ENCODE measurements around the gene ITGA1.

The ITGA1 gene

DNA sequence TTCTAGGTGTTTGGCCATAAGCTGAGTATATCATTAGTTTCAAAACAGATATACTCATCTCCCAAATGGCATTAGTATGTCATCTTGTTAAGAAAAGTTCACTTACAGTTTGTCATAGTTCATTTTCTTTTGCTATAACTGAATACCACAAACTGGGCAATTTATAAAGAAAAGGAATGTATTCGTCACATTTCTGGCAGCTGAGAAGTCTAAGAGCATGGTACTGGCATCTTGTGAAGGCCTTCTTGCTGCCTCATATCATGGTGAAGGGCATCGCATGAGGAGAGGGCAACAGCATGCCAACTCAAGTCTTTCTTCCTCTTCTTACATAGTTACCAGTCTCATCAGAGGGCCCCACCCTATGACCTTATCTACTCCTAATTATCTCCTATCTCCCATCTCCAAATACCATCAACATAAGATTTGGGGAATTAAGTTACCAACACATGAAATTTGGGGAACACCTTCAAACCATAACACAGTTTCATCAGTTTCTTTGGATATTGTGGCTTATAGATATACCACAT is 20.4 kb upstream of the ITGA1 start:
- Histone ChIP-seq H4K20me1 (ENCODE audit: insufficient read depth, low read length) (no peaks in the 10 kb centered on the region), H3F3A (ENCODE audit: insufficient read depth, low read length) (peaks cover 5% of the 10 kb centered on the region; the same call in 1 of the 2 replicates), H3K9me3 (replicated peaks; ENCODE audit: insufficient read depth, low read length) (no peaks in the 10 kb centered on the region), H2AFZ (ENCODE audit: low read length) (no peak overlapping the region), H3K27me3 (replicated peaks; ENCODE audit: insufficient read depth, low read length) (no peaks in the 10 kb centered on the region), H3K36me3 (replicated peaks; ENCODE audit: insufficient read depth, low read length) (no peaks in the 10 kb centered on the region), H3K79me2 (ENCODE audit: low read length) (no peaks in the 10 kb centered on the region), H3K4me2 (ENCODE audit: low read depth, low read length) (no peak overlapping the region), H3K27ac (ENCODE audit: low read length) (no peak overlapping the region), H3K4me3 (ENCODE audit: low read length) (no peak overlapping the region), H3K4me1 (ENCODE audit: low read length) (peaks cover 5% of the 10 kb centered on the region), H3K9me2 (replicated peaks; ENCODE audit: insufficient read depth, low read length) (no peaks in the 10 kb centered on the region), H3K9ac (ENCODE audit: low read length) (no peak overlapping the region)
- TF ChIP-seq, protein P1, sequence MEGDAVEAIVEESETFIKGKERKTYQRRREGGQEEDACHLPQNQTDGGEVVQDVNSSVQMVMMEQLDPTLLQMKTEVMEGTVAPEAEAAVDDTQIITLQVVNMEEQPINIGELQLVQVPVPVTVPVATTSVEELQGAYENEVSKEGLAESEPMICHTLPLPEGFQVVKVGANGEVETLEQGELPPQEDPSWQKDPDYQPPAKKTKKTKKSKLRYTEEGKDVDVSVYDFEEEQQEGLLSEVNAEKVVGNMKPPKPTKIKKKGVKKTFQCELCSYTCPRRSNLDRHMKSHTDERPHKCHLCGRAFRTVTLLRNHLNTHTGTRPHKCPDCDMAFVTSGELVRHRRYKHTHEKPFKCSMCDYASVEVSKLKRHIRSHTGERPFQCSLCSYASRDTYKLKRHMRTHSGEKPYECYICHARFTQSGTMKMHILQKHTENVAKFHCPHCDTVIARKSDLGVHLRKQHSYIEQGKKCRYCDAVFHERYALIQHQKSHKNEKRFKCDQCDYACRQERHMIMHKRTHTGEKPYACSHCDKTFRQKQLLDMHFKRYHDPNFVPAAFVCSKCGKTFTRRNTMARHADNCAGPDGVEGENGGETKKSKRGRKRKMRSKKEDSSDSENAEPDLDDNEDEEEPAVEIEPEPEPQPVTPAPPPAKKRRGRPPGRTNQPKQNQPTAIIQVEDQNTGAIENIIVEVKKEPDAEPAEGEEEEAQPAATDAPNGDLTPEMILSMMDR (IDR thresholded peaks at IDR 0.05; ENCODE audit: low read length) = no peak
- TF ChIP-seq EZH2phosphoT487 (IDR thresholded peaks at IDR 0.05; ENCODE audit: low read length) = no peak
- no peak for TF ChIP-seq EZH2 (optimal IDR thresholded peaks at IDR 0.05; ENCODE audit: low read depth, low read length)
- DNase-seq = no peak

DNA sequence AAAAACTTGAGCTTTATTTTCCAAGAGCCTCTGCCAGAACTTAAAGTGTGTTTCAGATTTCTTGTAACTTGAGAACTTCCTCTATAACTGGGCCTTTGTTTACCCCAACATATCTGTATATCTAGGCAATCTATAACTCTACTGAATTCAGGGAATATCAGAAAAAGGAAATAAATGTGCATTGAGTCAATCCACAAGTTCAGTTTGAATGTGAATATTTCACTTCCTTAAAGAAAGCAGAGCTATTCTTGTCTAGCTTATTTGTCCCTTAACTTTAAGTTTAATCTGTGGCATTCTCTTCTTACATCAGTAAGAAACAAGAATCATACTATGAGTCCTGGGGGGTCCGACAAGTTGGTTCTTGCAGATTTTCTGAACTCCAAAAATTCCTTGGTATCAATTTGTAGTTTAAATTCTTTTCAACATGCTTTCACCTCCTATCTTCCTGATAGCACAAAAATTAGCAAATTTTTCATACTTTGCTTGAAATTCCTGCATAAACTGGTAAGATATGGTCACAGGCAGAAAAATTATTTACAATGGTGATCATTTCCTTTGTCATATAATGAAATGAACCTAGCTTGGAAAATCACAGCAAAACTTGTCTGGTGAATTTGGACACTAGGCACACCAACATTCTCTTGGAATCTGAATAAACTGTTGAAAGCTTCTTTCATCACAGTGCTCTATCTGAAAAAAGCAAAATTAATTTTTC is 19.8 kb upstream of the ITGA1 start:
- Histone ChIP-seq H2AFZ (ENCODE audit: low read length) (no peak overlapping the region), H3K27ac (ENCODE audit: low read length) (no peak overlapping the region), H3K9me3 (replicated peaks; ENCODE audit: insufficient read depth, low read length) (no peaks in the 10 kb centered on the region), H4K20me1 (ENCODE audit: insufficient read depth, low read length) (no peaks in the 10 kb centered on the region), H3K79me2 (ENCODE audit: low read length) (no peaks in the 10 kb centered on the region), H3F3A (ENCODE audit: insufficient read depth, low read length) (peaks cover 5% of the 10 kb centered on the region; the same call in 1 of the 2 replicates), H3K4me3 (ENCODE audit: low read length) (no peak overlapping the region), H3K4me1 (ENCODE audit: low read length) (peaks cover 6% of the 10 kb centered on the region), H3K27me3 (replicated peaks; ENCODE audit: insufficient read depth, low read length) (no peaks in the 10 kb centered on the region), H3K36me3 (replicated peaks; ENCODE audit: insufficient read depth, low read length) (no peaks in the 10 kb centered on the region), H3K4me2 (ENCODE audit: low read depth, low read length) (no peak overlapping the region), H3K9ac (ENCODE audit: low read length) (no peak overlapping the region), H3K9me2 (replicated peaks; ENCODE audit: insufficient read depth, low read length) (no peaks in the 10 kb centered on the region)
- no peak for DNase-seq
- TF ChIP-seq, protein P1 (IDR thresholded peaks at IDR 0.05; ENCODE audit: low read length) = no peak
- TF ChIP-seq EZH2phosphoT487 (IDR thresholded peaks at IDR 0.05; ENCODE audit: low read length) (no peak), EZH2 (optimal IDR thresholded peaks at IDR 0.05; ENCODE audit: low read depth, low read length) (no peak)

DNA sequence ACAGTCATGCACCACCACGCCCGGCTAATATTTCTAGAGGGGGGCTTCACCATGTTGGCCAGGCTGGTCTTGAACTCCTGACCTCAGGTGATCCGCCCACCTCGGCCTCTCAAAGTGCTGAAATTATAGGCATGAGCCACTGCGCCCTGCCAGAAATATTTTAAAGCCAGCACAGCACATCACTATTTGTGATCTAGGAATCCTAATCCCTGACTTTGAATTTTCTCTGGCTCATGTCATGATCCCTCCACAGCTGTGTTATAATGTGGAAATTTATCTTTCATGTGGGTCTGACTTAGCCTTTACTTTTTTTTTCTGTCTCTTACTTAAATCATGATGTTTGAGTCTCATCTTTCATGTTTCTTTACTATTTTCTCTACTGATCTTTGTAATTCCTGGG is 18.7 kb upstream of the ITGA1 start:
- Histone ChIP-seq H3K9ac (ENCODE audit: low read length) (no peak overlapping the region), H3K9me2 (replicated peaks; ENCODE audit: insufficient read depth, low read length) (no peaks in the 10 kb centered on the region), H4K20me1 (ENCODE audit: insufficient read depth, low read length) (no peaks in the 10 kb centered on the region), H3K27me3 (replicated peaks; ENCODE audit: insufficient read depth, low read length) (no peaks in the 10 kb centered on the region), H3K9me3 (replicated peaks; ENCODE audit: insufficient read depth, low read length) (no peaks in the 10 kb centered on the region), H2AFZ (ENCODE audit: low read length) (no peak overlapping the region), H3K4me2 (ENCODE audit: low read depth, low read length) (no peak overlapping the region), H3K4me3 (ENCODE audit: low read length) (no peak overlapping the region), H3K36me3 (replicated peaks; ENCODE audit: insufficient read depth, low read length) (no peaks in the 10 kb centered on the region), H3F3A (ENCODE audit: insufficient read depth, low read length) (peaks cover 5% of the 10 kb centered on the region; the same call in 1 of the 2 replicates), H3K79me2 (ENCODE audit: low read length) (no peaks in the 10 kb centered on the region), H3K4me1 (ENCODE audit: low read length) (peaks cover 6% of the 10 kb centered on the region), H3K27ac (ENCODE audit: low read length) (no peak overlapping the region)
- TF ChIP-seq EZH2phosphoT487 (IDR thresholded peaks at IDR 0.05; ENCODE audit: low read length) = no peak
- no peak for DNase-seq
